UCSD-AML1 (cell line): Measurements from ENCODE around the gene PMF1.

Source experiments
- DNase-seq: peaks from one replicate; lab custom pipeline; 2025; ENCODE audit not compliant: unreplicated experiment; lab: John Stamatoyannopoulos, UW

The PMF1 gene

DNA sequence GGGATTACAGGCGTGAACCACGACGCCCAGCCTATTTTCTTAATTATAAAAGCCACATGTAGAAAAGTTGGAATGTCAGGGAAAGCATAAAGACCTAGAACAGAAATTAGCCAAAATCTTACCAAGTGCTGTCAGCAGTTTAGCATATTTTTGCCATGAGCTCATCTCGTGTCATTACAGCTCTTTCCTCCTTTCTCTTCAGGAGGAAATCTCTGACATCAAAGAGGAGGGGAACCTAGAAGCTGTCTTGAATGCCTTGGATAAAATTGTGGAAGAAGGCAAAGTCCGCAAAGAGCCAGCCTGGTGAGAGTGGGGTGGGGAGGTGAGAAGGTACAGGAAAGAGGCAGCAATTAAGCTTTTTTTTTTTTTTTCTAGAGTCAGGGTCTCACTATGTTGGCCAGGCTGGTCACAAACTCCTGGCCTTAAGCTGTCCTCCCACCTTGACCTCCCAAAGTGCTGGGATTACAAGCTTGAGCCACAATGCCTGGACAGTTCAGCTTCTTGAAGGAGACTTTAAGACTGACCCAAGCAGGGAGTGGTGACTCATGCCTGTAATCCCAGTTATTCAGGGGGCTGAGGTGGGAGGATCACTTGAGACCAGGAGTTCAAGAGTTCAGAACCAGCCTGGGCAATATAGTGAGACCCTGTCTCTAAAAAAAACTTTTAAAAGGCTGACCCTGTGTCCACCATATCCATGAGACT is 20.8 kb downstream of the PMF1 start:
- DNase-seq: no peak

DNA sequence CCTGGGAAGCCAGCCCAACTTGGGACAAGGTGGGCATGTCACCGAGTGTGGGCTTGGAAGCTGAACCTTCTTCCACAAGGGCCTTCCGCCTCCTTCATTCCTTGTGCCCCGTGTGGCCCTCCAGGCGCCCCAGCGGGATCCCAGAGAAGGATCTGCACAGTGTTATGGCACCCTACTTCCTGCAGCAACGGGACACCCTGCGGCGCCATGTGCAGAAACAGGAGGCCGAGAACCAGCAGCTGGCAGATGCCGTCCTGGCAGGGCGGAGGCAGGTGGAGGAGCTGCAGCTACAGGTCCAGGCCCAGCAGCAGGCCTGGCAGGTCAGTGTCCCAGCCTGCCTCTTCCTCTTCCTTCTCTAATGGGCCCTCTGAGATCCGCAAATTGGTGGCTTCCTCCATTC is 23.4 kb downstream of the PMF1 start:
- no peak for DNase-seq

DNA sequence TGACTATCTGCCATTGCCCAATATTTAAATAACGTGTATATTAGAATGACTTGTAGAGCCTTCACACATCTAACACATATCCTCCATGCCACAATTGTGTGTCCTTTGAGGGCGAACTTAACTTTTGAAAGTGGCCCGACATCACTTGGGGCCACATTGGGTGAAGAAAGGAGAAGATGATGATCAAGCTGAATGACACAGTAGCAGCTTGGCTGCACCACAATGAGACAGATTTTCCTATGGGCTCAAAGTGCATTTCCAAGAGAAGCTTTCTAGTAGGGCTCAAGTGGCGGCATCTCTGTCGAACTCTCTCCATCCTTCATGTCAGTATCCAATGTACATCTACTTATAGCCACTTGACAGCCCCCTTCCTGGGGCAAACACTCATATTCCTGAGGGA is 25.4 kb downstream of the PMF1 start:
- DNase-seq: no peak

DNA sequence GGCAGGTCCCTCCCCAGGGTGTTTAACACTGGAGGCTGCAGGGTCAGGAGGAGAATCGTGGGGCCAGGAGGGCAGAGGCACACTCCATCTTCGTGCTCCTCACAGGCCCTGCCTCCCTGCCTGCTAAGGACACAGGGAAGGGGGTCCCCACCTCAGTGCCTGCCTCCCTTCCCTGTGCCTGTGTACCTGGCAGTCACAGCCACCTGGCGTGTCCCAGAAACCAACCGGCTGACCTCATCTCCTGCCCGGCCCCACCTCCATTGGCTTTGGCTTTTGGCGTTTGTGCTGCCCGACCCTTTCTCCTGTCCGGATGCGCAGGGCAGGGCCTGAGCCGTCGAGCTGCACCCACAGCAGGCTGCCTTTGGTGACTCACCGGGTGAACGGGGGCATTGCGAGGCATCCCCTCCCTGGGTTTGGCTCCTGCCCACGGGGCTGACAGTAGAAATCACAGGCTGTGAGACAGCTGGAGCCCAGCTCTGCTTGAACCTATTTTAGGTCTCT is 28.6 kb downstream of the PMF1 start:
- DNase-seq: no peak

DNA sequence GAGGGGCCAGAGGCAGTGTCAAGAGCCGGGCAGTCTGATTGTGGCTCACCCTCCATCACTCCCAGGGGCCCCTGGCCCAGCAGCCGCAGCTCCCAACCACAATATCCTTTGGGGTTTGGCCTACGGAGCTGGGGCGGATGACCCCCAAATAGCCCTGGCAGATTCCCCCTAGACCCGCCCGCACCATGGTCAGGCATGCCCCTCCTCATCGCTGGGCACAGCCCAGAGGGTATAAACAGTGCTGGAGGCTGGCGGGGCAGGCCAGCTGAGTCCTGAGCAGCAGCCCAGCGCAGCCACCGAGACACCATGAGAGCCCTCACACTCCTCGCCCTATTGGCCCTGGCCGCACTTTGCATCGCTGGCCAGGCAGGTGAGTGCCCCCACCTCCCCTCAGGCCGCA is 29.1 kb downstream of the PMF1 start, which contains the start of gene BGLAP:
Gene BGLAP (plus strand): TSS at position 259 of the 400 bp plus-strand sequence. CDS start 48 bp downstream, at position 307.
- peak; percentile 59 for DNase-seq

DNA sequence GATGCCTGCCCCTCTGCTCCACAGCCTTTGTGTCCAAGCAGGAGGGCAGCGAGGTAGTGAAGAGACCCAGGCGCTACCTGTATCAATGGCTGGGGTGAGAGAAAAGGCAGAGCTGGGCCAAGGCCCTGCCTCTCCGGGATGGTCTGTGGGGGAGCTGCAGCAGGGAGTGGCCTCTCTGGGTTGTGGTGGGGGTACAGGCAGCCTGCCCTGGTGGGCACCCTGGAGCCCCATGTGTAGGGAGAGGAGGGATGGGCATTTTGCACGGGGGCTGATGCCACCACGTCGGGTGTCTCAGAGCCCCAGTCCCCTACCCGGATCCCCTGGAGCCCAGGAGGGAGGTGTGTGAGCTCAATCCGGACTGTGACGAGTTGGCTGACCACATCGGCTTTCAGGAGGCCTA is 29.9 kb downstream of the PMF1 start:
- DNase-seq: no peak

DNA sequence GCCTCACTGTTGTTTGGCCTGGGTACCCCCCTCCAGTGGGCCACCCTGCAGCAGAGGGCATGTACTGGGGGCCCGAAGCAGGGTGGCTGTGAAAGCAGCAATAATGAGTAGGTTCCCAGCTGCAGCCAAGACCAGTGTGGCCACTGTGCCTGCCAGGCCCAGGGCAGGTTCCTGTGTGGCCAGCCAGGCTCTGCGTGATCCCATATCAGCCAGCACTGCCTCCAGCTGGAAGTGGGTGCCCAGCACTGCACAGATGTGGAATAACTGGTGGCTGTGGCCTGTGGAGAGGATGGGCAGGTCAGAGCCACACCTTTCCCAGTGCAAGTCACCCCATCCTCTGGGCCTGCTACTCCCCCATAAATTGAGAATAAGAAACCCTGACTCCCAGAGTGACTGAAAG is 31.3 kb downstream of the PMF1 start:
- DNase-seq: no peak

DNA sequence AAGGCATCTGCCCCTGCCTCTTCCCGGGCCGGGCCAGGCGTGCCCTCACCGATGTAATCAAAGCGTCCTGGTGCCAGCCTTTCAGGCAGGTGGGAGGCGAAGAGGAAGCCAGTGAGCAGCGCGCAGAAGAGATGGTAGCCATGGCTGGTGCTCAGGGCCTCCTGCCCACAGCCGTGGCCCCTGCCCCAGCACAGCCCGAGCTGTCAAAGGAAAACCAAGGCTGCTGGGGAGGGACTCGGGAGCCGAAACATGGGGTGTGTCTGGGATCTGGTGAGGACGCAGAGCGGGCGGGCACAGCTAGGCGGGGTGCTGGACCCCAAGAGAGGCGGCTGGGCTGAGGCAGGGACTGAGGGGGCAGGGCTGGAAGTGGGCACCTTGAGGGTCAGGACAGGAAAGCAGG is 31.9 kb downstream of the PMF1 start:
- DNase-seq: no peak

DNA sequence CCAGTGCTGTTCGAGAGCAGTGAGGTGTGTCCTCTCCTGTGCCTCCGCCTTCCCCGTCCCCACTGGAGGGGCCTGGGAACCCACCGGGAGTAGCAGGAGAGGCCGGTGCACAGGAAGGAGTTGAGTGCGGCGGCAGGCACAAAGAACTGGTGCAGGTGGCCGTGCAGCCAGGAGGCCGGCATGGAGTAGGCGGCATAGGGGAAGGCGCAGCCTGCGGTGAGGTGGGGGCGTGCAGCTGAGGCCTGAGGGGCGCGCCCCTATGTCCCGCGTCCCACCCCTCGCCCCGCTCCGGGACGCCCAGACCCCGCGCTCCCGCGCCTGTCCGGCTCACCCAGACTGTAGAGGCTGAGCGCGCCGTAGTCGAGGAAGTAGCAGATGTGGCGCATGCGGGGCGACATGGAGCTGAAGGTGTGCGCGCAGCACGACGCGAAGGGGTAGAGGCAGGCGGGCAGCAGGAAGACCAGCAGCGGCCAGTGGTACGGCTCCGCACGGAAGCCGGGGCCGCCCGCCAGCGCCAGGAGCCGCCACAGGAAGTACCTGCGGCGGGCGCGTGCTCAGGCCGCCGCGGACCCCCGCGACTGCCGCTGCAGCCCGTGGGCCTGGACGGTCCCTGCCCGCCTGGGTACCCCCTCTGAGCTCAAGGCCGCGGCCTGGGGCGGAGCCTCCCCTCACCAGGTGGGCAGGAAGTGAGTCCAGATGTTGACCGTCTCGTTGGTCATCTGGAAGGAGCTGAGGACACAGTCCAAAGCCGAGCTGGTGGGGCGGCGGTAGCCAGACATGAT is 32.8 kb downstream of the PMF1 start:
- no peak for DNase-seq

DNA sequence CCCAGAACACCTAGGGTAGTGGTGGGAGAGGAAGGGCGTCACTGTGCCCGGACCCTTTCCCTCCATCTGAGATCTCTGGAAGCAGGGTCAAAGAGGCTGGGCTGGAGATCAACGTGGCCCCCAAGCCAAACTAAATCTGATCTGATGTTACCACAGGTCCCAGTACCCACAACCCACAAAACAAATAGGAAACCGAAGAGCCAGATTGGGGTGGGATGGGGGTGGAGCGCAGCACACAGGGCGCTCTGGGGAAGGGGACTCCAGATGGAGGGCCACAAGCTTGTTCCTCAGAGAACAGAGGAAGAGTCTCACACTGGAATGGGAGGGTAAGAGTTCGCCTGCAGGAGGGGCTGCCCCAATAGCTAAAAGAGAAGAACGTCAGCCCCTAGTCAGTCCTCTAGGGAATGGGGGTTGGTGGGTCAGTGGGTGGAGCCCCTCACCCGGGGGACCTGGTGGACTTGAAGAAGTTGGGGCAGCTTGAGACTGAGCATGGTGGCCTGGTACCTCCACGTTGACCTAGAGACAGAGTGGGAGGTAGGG is 33.5 kb downstream of the PMF1 start:
- DNase-seq: no peak

DNA sequence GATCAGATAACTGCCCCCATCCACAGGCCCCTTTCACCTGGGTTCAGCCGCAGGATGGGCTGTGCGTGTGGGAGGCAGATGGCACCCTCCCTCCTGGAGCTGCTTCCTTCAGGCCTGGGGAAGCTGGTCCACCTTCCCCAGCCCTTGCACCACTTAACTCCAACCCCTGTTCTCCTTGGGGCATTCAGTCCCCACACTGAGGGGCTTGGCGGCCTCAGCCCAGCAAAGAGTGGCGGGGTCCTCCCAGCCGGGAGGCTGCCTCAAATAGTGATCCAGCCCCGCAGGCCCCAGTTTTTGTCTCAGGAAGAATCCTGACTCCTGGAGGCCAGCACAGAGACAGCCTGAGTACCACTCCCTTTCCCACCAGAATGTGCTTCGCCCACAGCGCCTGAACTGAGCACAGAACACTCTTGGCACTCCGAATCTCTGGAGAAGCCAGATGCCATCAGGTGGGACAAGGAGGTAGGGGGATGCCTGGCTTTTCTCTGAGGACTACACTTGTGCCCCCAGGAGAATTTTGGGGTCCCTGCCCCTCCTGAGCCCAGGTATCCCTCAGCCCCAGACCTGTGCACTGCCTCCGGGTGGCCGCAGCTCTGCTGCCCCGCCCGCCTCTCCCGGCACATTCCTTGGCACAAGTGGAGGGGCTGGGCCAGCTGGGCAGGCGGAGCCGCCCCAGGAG is 34.1 kb downstream of the PMF1 start:
- DNase-seq: no peak

DNA sequence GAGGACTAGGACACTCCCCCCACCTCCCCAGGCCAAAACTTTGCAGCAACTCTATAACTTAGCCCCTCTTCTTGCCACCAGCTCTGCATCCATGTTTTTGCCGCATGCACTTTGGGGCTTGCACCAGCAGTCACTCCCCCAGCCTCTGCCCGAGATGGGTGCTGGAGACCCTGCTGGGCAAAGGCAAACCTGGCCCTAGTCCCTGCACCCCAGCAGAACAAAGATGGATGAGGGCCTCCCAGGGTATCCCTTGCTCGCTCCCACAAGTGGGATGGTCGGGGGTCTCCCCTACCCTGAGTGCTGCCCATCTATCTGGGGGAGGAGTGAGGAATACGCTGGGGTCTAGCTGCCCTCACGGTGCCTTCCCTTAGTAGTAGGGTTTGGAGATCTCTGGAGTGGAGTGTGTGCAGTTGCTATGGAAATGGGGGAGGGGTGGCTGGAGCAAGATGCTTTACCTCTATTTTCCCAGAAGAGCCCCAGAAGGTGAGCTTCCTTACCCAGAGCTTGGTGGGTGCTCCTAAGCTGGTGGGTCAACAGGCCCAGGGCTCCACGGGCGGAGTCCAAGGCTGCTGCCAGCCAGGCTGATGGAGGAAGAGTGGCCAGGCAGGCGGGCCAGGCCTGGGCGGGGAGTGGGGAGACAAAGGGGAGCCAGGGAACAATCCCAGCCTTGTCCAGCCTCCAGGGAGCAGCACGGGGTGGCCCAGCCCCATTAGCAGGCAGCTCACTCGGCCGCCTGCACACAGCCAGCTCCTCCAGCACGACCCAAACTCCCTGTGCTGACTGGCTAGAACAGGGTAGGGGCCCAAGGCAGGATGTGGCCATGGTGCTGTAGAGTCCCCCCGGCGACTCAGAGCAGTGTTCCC is 34.9 kb downstream of the PMF1 start, which contains the start of gene PAQR6:
Gene PAQR6 (minus strand): TSS at position 597 of the 863 bp plus-strand sequence. CDS start 1,325 bp downstream, outside the sequence.
- no peak for DNase-seq

DNA sequence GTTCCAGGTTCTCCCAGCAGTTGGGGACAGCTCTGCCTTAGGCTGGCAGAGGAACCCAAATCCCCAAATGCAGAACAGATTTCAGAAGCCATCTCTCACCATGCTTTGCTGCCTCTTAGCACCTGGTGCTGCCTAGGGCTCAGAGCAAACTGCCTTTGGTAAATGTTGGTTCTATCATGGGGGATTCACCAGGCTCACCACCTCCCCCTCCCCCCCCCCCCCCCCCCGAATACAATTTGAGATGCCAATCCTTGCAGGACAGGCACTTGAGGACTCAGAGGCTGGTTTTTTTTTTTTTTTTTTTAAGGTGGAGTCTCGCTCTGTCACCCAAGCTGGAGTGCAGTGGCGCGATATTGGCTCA is 35.5 kb downstream of the PMF1 start:
- DNase-seq: no peak

DNA sequence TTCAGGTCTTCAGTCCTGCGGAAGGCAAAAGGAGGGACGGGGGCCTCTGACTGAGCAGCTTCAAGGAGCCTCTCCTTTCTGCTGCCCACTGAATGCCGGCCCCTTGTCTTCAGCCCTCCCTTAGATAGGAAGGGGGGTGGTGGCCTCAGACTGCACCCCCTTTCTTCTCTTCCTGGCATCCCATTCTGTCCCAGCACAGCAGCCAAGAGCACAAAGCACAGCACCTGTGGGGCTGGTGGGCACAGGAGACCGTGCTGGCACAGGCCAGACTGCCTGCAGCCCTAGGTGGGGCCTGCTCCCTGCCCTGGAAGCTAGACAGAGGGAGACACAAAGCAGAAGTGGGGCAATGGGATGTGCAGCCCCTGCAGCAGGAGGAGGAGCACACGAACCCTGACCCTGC is 36.8 kb downstream of the PMF1 start:
- DNase-seq: no peak

DNA sequence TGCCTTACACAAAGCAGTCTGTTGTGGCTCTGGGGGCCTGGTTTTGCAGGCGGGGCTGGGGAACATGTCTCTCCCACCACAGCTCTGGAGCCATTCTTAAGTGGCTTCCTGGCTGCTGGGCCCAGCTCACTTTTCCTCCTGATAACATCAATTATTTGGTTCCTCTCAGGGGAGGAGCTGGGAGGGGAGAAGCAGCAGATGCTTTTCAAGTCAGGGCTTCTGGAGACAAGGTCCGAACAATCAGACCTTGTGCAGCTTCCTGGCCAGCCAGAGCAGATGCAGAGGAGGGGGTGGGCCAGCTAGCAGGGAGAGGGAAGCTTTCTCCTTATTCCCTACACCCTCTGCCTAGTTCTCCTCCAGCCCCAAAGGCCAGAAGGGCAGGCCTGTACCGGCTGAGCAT is 38.7 kb downstream of the PMF1 start:
- peak; percentile 73 for DNase-seq

DNA sequence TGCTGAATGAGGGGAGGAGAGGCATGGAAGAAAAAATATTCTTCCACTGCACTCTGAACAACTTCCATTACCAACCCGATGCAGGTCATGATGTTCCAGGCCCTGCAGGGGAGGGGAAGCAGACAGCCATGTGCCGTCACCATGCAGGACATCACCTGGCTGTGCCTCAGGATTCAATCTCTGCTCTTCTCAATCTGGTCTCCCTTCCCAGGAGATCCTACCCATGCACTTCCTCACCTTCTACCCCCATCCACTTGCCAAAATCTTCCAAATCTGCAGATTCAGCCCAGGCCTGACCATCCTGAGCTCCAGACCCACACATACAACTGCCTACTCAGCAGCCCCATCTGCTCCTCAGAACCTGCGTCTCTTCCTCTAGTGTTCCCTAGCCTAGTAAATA is 40.8 kb downstream of the PMF1 start:
- DNase-seq: no peak

DNA sequence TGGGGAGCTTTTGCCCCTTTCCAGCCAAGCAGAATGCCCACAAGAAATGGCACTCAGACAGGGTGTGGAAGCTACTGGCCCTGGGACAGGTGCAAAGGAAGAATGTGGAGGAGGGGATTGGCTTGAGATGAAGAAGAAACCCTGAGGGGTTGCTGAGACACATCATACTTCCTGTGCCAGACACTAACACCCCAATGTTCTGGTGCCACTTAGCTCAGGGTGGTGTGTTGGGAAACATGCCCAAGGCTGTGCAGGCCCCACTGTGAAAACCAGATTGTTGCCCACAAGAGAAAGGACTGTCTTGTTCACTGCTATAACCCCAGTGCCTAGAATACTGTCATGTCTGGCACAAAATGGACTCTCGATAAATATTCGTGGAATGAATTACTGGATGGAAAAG is 44.9 kb downstream of the PMF1 start:
- DNase-seq: peak; percentile 49

DNA sequence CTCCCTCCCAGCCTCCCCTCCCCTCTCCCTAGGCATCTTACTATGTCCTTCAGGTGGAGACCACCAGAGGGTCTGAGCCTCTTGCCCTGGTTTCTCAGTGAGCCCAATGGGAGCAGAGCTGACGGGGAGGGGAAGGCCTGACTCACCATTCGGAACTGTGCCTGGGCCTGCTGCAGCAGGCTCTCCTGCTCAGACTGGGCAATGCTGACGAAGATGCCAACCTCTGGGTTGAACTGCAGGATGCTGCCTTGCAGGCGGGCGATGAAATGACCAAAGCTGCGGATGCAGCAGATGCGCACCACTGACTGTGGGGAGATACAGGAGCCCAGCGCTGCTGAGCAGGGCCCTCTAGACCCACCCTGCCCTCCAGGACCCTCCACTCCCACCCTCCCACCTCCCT is 46.1 kb downstream of the PMF1 start:
- no peak for DNase-seq

DNA sequence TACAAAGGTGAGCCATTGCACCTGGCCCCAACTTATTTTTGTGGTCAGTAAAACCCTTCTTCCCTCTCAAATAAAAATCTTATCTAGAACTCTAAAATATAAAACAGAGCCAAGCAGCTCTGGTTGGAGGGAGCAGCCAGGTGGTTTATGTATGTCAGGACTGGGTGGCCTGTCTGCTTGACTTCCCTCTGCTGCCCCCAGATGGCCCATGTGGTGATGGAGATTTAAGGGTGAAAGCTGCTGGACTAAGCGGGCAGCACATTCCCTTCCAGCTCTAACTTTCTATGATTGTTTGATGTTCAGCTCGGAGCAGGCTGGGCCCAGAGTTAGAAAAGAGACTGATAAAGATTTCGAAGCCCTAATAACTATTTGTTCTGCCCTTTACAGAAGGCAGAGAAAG is 47.0 kb downstream of the PMF1 start:
- peak; percentile 33 for DNase-seq

DNA sequence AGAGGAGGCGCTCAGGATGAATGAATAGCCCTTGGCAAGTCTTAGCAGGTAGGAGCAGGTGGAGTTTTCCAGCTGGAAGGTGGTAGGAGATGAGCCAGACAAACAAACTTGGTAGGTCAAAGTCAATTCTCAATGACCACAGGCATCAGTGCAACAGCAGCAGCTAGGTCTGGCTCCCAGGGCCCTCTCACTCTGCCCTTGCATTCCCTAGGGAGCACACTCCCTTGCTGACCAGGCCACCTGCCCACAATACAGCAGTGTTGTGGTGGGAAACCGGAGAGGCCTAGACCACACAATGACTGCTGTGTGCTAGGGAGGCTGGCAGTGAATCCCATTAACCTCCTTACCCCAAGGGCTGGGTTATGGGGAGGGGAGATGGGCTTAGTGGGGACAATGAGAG is 48.1 kb downstream of the PMF1 start:
- DNase-seq: no peak
